ENCODE measurements around the gene GPR87. TPM values are rescaled to one million over a fixed set of nuclear protein-coding genes. Genes with fewer than 3 reads are reported as not detected.

GPR87 gene
- total RNA-seq, 1 donor from 2014 or later: not detected

GRCh38 chr3:151330899-151331298 is 14.3 kb upstream of the GPR87 start:
- no peaks in the 10 kb centered on the region for H3K36me3 ChIP-seq
- H3K9me3 ChIP-seq: no peaks in the 10 kb centered on the region
- intact Hi-C loops (cut with DNase I): no loop called here
- H3K27me3 ChIP-seq: no peaks in the 10 kb centered on the region
- no peak for TF ChIP-seq CTCF (IDR thresholded peaks at IDR 0.05)
- DNase-seq (ENCODE audit: low spot score in 2 of 2): no peak
- no peak overlapping the region for H3K4me3 ChIP-seq
- no peak overlapping the region for H3K27ac ChIP-seq
- H3K4me1 ChIP-seq: no peaks in the 10 kb centered on the region

- Histone ChIP-seq H3K27ac (no peak overlapping the region), H3K4me3 (no peak overlapping the region), H3K9me3 (no peaks in the 10 kb centered on the region), H3K4me1 (no peaks in the 10 kb centered on the region), H3K36me3 (no peaks in the 10 kb centered on the region), H3K27me3 (no peaks in the 10 kb centered on the region)
- no peak for DNase-seq (ENCODE audit: low spot score in 2 of 2)
- no peak for TF ChIP-seq CTCF (IDR thresholded peaks at IDR 0.05)
- intact Hi-C loops (cut with DNase I): no loop called here
These were observed 13.8 kb upstream of the GPR87 start for GRCh38 chr3:151330379-151330778.

DNA sequence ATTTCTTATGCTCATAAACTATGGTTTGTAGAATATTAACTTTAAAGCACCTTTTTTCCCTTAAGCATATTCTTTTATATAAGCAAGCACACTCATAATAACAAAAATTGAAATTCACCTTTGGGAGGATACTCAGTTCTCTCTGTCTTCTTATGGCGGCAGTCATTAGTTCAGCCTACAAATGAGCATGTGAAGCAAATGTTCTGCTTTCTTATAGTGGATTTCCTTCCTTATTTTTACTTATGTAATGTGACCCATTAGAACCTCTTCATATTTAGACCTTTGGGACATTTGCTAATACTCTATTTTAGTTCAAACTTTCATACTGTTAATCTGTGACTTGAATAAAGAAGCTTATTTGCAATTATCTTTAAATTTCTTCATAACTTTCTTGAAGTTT is 12.7 kb upstream of the GPR87 start, which contains the start of gene P2RY13:
Gene P2RY13, minus strand, starts transcription at position 187 of the 400 bp plus-strand sequence. Its CDS starts 21 bp downstream, at position 166.
- Histone ChIP-seq H3K4me3 (peak within 1 kb of the TSS in 1 of 2 donors; percentile 33), H3K9me3 (no peaks in the 10 kb centered on the region), H3K36me3 (no peaks in the 10 kb centered on the region), H3K27ac (no peak within 1 kb of the TSS), H3K27me3 (no peaks in the 10 kb centered on the region), H3K4me1 (no peaks in the 10 kb centered on the region)
- no peak for DNase-seq (ENCODE audit: low spot score in 2 of 2)
- no peak for TF ChIP-seq CTCF (IDR thresholded peaks at IDR 0.05)
- intact Hi-C loops (cut with DNase I): no loop called here

DNA sequence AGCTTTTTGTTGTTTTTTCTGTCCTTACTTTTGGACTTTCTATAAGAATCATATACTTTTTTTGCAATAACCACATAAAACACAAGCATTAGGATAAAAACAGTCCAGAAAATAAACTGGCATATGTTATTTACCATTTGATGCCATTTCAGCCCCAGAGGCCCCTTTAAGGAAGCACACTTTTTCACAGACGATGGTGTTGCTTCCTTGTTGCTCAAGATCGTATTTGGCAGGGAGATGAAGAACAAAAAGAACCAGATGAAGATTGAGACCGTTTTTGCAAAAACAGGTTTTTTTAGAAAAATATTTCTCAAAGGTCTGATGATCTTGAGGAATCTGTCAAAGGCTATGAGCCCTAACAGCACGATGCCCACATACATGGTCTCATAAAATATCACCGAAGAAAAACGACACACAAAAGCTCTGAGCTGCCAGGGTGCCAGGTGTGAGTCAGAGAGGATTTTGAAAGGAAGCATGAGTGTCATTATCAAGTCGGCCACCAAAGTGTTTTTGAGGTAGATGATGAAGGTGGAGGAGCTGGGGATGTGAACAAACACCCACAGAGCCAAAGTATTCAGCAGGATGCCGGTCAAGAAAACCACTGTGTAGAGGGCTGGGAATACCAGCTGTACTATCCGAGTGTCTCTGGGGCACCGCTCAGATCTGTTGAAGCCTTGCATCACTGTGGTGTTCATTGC is 11.8 kb upstream of the GPR87 start:
- H3K27ac ChIP-seq: no peak overlapping the region
- intact Hi-C loops (cut with DNase I): no loop called here

GRCh38 chr3:151327571-151328198 is 11.1 kb upstream of the GPR87 start:
- Histone ChIP-seq H3K4me3 (no peak overlapping the region), H3K4me1 (no peaks in the 10 kb centered on the region), H3K36me3 (no peaks in the 10 kb centered on the region), H3K27ac (no peak overlapping the region), H3K9me3 (no peaks in the 10 kb centered on the region), H3K27me3 (no peaks in the 10 kb centered on the region)
- peak in 2 of 3 experiments; percentile 44 to 57 for TF ChIP-seq CTCF (IDR thresholded peaks at IDR 0.05)
- intact Hi-C loops (cut with DNase I): no loop called here
- no peak for DNase-seq (ENCODE audit: low spot score in 2 of 2)

More for the DNA sequence above, 11.8 kb upstream of the GPR87 start:
- Histone ChIP-seq H3K4me3 (peak overlapping the region in 1 of 2 donors; percentile 33), H3K27me3 (no peaks in the 10 kb centered on the region), H3K9me3 (no peaks in the 10 kb centered on the region), H3K36me3 (no peaks in the 10 kb centered on the region), H3K4me1 (no peaks in the 10 kb centered on the region)
- no peak for DNase-seq (ENCODE audit: low spot score in 2 of 2)
- no peak for TF ChIP-seq CTCF (IDR thresholded peaks at IDR 0.05)

Measured in ascending aorta (tissue), 2 donors.